OCI-LY3 (cell line): Measurements from ENCODE around the gene NSD1.

Source experiments
- H2AFZ ChIP-seq: fragments of 200-600, 300-600 bp; shearing (Covaris generic); 2 replicates; pipeline ENCODE4 v1.6.0; 2014; ENCODE audit warnings: antibody characterized with exemption, low read depth, low read length
- H3K27ac ChIP-seq: fragments of 200-600, 300-600 bp; sonication (generic); 2 replicates; pipeline ENCODE4 v1.5.1; 2014; ENCODE audit warnings: mild to moderate bottlenecking, low read length, moderate library complexity, mixed read lengths
- H3K27me3 ChIP-seq: fragments of 200-600, 300-600 bp; sonication (generic); 2 replicates; pipeline ENCODE4 v1.6.1; 2014; ENCODE audit warnings: low read depth, low read length, mixed read lengths
- H3K36me3 ChIP-seq: fragments of 200-600, 300-600 bp; sonication (generic); replicated peaks from 2 replicates; pipeline ENCODE3; 2014; ENCODE audit warnings: low read depth, low read length, mixed read lengths
- H3K4me1 ChIP-seq: fragments of 300-600, 200-600 bp; sonication (generic); 2 replicates; pipeline ENCODE4 v1.6.1; 2014; ENCODE audit warnings: low read length, mixed read lengths
- H3K4me2 ChIP-seq: fragments of 200-600, 300-600 bp; sonication (generic); 2 replicates; pipeline ENCODE4 v1.6.1; 2014; ENCODE audit warnings: low read length, mixed read lengths
- H3K4me3 ChIP-seq: fragments of 300-600, 200-600 bp; sonication (generic); 2 replicates; pipeline ENCODE4 v1.5.1; 2014; ENCODE audit warnings: antibody characterized with exemption, mild to moderate bottlenecking, low read length, moderate library complexity
- H3K79me2 ChIP-seq: fragments of 300-600, 200-600 bp; shearing (Covaris generic); 2 replicates; pipeline ENCODE4 v1.6.1; 2014; ENCODE audit warnings: mild to moderate bottlenecking, low read length, mixed read lengths
- H3K9ac ChIP-seq: fragments of 300-600, 200-600 bp; shearing (Covaris generic); 2 replicates; pipeline ENCODE4 v1.6.0; 2014; ENCODE audit warnings: mild to moderate bottlenecking, low read length, moderate library complexity
- H3K9me3 ChIP-seq: fragments of 200-600, 300-600 bp; shearing (Covaris generic); 2 replicates; pipeline ENCODE4 v1.6.1; 2014; ENCODE audit warnings: low read length, mixed read lengths; ENCODE audit not compliant: insufficient read depth
- H4K20me1 ChIP-seq: fragments of 200-600, 300-600 bp; sonication (generic); 2 replicates; pipeline ENCODE4 v1.6.1; 2016; ENCODE audit warnings: low read length, mixed read lengths; ENCODE audit not compliant: insufficient read depth
- EZH2phosphoT487 ChIP-seq: fragments of 200-600 bp; shearing (Covaris generic); IDR thresholded peaks from 2 replicates; pipeline ENCODE4 v1.6.1; 2018; ENCODE audit warnings: antibody characterized with exemption, mixed run types, low read depth
- TF ChIP-seq, protein P1 (sequence below): fragments of 200-600, 300-600 bp; sonication (generic); IDR thresholded peaks from 2 replicates; pipeline ENCODE4 v1.5.1; 2014; ENCODE audit warnings: antibody characterized with exemption, low read length, low read depth

NSD1 gene

GRCh38 chr5:177124486-177124991 lies 9.0 kb upstream of the NSD1 start:
- Histone ChIP-seq H3K27ac (no peak overlapping the region), H3K4me3 (no peak overlapping the region), H2AFZ (no peak overlapping the region), H3K36me3 (no peaks in the 10 kb centered on the region), H3K9ac (no peak overlapping the region), H3K27me3 (no peaks in the 10 kb centered on the region), H3K4me1 (peaks cover 10% of the 10 kb centered on the region), H3K9me3 (no peaks in the 10 kb centered on the region), H4K20me1 (no peaks in the 10 kb centered on the region), H3K79me2 (no peaks in the 10 kb centered on the region), H3K4me2 (0 out of 2 replicates have a peak overlapping the region, but pooled peaks have one; percentile 5)
- TF ChIP-seq, protein P1, sequence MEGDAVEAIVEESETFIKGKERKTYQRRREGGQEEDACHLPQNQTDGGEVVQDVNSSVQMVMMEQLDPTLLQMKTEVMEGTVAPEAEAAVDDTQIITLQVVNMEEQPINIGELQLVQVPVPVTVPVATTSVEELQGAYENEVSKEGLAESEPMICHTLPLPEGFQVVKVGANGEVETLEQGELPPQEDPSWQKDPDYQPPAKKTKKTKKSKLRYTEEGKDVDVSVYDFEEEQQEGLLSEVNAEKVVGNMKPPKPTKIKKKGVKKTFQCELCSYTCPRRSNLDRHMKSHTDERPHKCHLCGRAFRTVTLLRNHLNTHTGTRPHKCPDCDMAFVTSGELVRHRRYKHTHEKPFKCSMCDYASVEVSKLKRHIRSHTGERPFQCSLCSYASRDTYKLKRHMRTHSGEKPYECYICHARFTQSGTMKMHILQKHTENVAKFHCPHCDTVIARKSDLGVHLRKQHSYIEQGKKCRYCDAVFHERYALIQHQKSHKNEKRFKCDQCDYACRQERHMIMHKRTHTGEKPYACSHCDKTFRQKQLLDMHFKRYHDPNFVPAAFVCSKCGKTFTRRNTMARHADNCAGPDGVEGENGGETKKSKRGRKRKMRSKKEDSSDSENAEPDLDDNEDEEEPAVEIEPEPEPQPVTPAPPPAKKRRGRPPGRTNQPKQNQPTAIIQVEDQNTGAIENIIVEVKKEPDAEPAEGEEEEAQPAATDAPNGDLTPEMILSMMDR = no peak

DNA sequence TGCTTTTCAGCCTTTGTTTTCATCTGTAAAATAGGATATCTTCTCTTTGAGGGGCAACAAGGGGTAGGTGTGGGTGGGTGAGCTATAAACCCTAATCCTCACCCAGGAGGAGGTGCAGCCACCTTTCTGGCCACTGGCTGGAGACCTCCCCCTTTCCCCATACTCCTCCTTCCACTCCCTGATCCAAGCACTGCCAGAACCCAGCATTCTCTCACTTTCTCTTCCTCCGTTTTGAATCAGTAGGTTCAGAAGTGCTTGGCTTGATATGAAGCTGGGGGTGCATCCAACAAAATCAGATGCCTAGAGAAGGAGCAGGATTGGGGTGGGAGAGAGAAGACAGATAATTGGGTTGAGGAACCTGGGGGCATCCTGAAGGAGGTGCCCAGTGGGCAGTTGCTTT lies 6.8 kb upstream of the NSD1 start:
- Histone ChIP-seq H2AFZ (no peak overlapping the region), H4K20me1 (no peaks in the 10 kb centered on the region), H3K9me3 (no peaks in the 10 kb centered on the region), H3K27me3 (no peaks in the 10 kb centered on the region), H3K4me3 (no peak overlapping the region), H3K9ac (no peak overlapping the region), H3K36me3 (no peaks in the 10 kb centered on the region), H3K27ac (no peak overlapping the region), H3K4me2 (no peak overlapping the region), H3K79me2 (no peaks in the 10 kb centered on the region), H3K4me1 (peaks cover 15% of the 10 kb centered on the region)
- TF ChIP-seq, protein P1 = no peak
- TF ChIP-seq EZH2phosphoT487 = no peak

DNA sequence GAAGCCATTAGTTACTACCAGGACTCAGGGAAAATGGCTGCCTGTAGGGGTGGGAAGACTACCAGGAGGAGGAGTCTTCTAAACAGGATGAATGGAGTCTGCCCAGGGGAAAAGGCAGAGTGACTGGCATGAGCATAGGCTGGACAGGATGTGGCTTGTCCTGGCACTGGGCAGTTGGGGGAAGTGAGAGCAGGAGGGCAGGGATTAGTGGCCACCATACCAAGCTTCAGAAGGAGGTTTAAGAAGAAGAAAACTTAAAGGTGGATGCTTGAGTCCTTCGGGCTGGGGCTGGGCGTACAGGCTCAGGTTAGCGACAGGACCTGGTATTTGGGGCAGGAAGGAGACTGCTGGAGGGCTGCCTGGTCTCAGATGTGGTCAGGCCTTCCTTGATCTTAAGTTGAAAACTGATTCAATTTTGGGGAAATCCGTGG lies 5.0 kb upstream of the NSD1 start:
- H3K4me3 ChIP-seq = no peak overlapping the region
- H3K4me2 ChIP-seq = no peak overlapping the region
- H3K9ac ChIP-seq = no peak overlapping the region
- TF ChIP-seq, protein P1 = no peak
- no peak for TF ChIP-seq EZH2phosphoT487
- no peak overlapping the region for H3K27ac ChIP-seq
- no peaks in the 10 kb centered on the region for H3K36me3 ChIP-seq
- H2AFZ ChIP-seq = no peak overlapping the region
- peaks cover 19% of the 10 kb centered on the region for H3K4me1 ChIP-seq
- no peaks in the 10 kb centered on the region for H4K20me1 ChIP-seq
- H3K79me2 ChIP-seq = no peaks in the 10 kb centered on the region
- no peaks in the 10 kb centered on the region for H3K9me3 ChIP-seq
- no peaks in the 10 kb centered on the region for H3K27me3 ChIP-seq

DNA sequence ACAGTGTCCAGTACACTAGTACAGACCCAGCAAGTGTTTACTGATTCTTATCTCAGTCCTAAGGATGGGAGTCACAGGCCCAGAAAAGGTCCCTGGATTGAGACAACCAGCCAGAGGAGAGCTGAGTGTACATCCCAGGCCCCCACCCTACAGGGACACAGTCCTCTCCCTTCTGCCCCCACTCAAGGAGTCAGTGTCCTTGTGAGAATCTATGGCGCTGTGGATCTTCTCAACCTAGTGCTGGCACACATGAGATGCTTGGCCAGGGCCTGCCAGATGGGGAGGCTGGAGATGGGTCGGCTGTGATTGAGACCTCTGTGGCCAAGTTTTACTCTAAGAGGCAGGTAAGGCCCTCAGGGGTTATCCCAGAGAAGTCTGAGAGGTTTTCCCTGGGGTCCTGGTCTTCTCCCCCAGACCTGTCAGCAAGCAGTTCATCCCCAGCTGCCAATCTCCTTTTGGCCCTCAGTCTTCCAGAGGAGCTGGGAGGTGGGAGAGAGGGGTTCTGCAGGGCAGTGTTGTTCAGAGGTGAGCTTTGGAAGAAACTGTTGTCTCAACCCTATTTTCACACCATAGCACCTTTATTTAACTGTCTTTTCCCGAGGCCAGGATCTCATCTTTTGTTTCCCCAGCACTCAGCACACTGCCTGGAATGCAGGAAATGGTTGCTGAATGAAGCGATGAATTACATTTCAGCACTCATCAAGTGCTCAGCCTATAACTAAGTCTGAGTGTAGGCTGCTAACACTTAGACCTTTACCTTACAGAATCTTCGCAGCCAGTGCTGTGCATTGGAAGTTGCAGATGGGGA lies 3.2 kb upstream of the NSD1 start:
- no peaks in the 10 kb centered on the region for H4K20me1 ChIP-seq
- no peak overlapping the region for H3K4me2 ChIP-seq
- H3K36me3 ChIP-seq = peaks cover 5% of the 10 kb centered on the region
- no peaks in the 10 kb centered on the region for H3K27me3 ChIP-seq
- peaks cover 18% of the 10 kb centered on the region for H3K4me1 ChIP-seq
- H3K9ac ChIP-seq = no peak overlapping the region
- H3K27ac ChIP-seq = no peak overlapping the region
- H3K9me3 ChIP-seq = no peaks in the 10 kb centered on the region
- H3K4me3 ChIP-seq = no peak overlapping the region
- H3K79me2 ChIP-seq = peaks cover 15% of the 10 kb centered on the region
- TF ChIP-seq, protein P1 = no peak
- TF ChIP-seq EZH2phosphoT487 = no peak
- H2AFZ ChIP-seq = no peak overlapping the region
